Body of pancreas (tissue), 4 donors: ENCODE results near the gene ABHD8.

Experiments
- POLR2A ChIP-seq, 3 donors: fragments of 450-650 bp; IDR thresholded peaks; one replicate each; pipeline ENCODE4 v1.6.1; 2016; ENCODE audit warnings: antibody characterized with exemption in 3 of 3, mild to moderate bottlenecking in 2 of 3
- TF ChIP-seq, protein P1 (sequence below), 7 experiments: fragments of 450-650 bp in 4 of 7; fragments of 200-600 bp in 3 of 7; sonication (generic) in 3 of 7; IDR thresholded peaks; one replicate each; pipeline ENCODE4 v1.5.1; 2016 to 2019; ENCODE audit warnings: antibody characterized with exemption in 7 of 7

DNA sequence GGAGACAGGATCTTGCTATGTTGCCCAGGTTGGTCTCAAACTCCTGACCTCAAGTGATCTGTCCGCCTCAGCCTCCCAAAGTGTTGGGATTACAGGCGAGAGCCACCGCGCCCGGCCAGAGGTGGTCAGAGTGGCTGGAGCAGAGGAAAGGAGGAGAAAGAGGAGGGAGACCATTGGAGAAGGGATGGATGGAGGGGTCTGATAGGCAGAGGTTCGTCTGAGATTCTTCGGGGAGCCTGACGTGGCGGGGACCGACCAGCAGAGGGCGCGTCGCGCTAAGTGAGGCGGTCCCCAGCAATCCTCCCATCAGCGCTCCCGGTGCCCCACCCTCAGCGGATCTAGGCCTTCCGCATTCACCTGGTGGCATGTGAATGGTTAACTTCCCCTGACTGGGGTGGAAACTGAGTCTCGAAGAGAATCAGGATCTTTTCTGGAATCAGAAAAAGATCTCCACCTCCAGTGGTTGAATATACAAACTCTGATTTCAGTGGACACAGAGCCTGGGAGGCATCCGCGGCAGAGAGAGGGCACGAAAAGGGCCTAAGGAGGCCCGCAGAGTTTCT is 43.0 kb upstream of the ABHD8 start:
- TF ChIP-seq POLR2A (IDR thresholded peaks at IDR 0.05): no peak
- TF ChIP-seq, protein P1, sequence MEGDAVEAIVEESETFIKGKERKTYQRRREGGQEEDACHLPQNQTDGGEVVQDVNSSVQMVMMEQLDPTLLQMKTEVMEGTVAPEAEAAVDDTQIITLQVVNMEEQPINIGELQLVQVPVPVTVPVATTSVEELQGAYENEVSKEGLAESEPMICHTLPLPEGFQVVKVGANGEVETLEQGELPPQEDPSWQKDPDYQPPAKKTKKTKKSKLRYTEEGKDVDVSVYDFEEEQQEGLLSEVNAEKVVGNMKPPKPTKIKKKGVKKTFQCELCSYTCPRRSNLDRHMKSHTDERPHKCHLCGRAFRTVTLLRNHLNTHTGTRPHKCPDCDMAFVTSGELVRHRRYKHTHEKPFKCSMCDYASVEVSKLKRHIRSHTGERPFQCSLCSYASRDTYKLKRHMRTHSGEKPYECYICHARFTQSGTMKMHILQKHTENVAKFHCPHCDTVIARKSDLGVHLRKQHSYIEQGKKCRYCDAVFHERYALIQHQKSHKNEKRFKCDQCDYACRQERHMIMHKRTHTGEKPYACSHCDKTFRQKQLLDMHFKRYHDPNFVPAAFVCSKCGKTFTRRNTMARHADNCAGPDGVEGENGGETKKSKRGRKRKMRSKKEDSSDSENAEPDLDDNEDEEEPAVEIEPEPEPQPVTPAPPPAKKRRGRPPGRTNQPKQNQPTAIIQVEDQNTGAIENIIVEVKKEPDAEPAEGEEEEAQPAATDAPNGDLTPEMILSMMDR (IDR thresholded peaks at IDR 0.05): peak; percentile 77 to 93 (median 86)
